ENCODE measurements around the gene TTC33.

The TTC33 gene

GRCh38 chr5:40475561-40475960, 280.2 kb downstream of the TTC33 start:
- no peak for FAIRE-seq

- no peak for FAIRE-seq
Measured at GRCh38 chr5:40474250-40474649, 281.5 kb downstream of the TTC33 start.

- no peak for FAIRE-seq
Measured at GRCh38 chr5:40465416-40465815, 290.3 kb downstream of the TTC33 start.

- no peak for FAIRE-seq
Measured at GRCh38 chr5:40464511-40464910, 291.2 kb downstream of the TTC33 start.
